B cell (primary cell): Measurements from ENCODE around the gene RNASEH2C. TPM values are rescaled to one million over a fixed set of nuclear protein-coding genes. Genes with fewer than 3 reads are reported as not detected.

Experiments used
- ATAC-seq: fragments of 200-7000 bp; cut with Tn5 transposase; one replicate; pipeline ENCODE4 v1.10.0; 2021; ENCODE audit warnings: low read depth, mild to moderate bottlenecking, moderate number of reproducible peaks, moderate library complexity
- CTCF ChIA-PET: fragments of 350-600 bp; sonication (Branson Sonifier 250); formaldehyde crosslinking; loops from one replicate; lab custom pipeline; 2021; ENCODE audit warnings: antibody characterized with exemption, inconsistent platforms; lab: Charles Lee
- POLR2A ChIA-PET: fragments of 350-600 bp; sonication (Branson Sonifier 250); formaldehyde crosslinking; loops from one replicate; lab custom pipeline; 2021; ENCODE audit warnings: antibody characterized with exemption; lab: Charles Lee
- DNase-seq: peaks from one replicate; pipeline ENCODE4 v3.0.0; 2013
- H2AFZ ChIP-seq: 2 replicates; pipeline ENCODE4 v1.6.1; 2012; ENCODE audit warnings: mild to moderate bottlenecking, low read depth, low read length; ENCODE audit not compliant: insufficient read depth, poor library complexity, severe bottlenecking
- H3K27ac ChIP-seq, 2 donors: 1 replicate in 1 of 2; 2 replicates in 1 of 2; pipeline ENCODE4 v1.5.1; 2012 to 2013; ENCODE audit warnings: low read length in 2 of 2, mild to moderate bottlenecking in 2 of 2, moderate library complexity in 1 of 2
- H3K27me3 ChIP-seq, 4 experiments: fragments of 200-600 bp in 1 of 4; sonication (generic) in 1 of 4; replicated peaks in 1 of 4; 1 replicate in 2 of 4; 2 replicates in 2 of 4; pipeline versions ENCODE4 v1.6.1 to v1.7.0; 2013 to 2016; ENCODE audit warnings: low read length in 3 of 4, mild to moderate bottlenecking in 2 of 4, mixed read lengths in 1 of 4, moderate library complexity in 1 of 4; ENCODE audit not compliant: insufficient read depth in 4 of 4, control insufficient read depth in 3 of 4; ENCODE audit errors: control extremely low read depth in 1 of 4
- H3K36me3 ChIP-seq, 2 experiments: replicated peaks in 1 of 2; 1 replicate in 1 of 2; 2 replicates in 1 of 2; pipeline versions ENCODE4 v1.6.1 to v1.7.1; 2013; ENCODE audit warnings: low read length in 1 of 2; ENCODE audit not compliant: insufficient read depth in 2 of 2, control insufficient read depth in 1 of 2; ENCODE audit errors: control extremely low read depth in 1 of 2, extremely low read depth in 1 of 2
- H3K4me1 ChIP-seq, 2 donors: fragments of 200-600 bp in 1 of 2; sonication (generic) in 1 of 2; 1 replicate in 1 of 2; 2 replicates in 1 of 2; pipeline versions ENCODE4 v1.5.1 to v1.6.1; 2013 to 2017; ENCODE audit warnings: low read length in 2 of 2; ENCODE audit not compliant: control insufficient read depth in 2 of 2, insufficient read depth in 2 of 2
- H3K4me2 ChIP-seq: replicated peaks from 2 replicates; pipeline ENCODE3; 2012; ENCODE audit warnings: mild to moderate bottlenecking, low read depth, low read length; ENCODE audit not compliant: poor library complexity, severe bottlenecking
- H3K4me3 ChIP-seq, 5 experiments: fragments of 200-600 bp in 1 of 5; sonication (generic) in 1 of 5; 1 replicate in 3 of 5; 2 replicates in 2 of 5; pipeline versions ENCODE4 v1.5.1 to v1.7.0; 2011 to 2016; ENCODE audit warnings: low read length in 4 of 5, mild to moderate bottlenecking in 4 of 5, low read depth in 2 of 5, control low read depth in 1 of 5, moderate library complexity in 1 of 5; ENCODE audit not compliant: insufficient read depth in 1 of 5; ENCODE audit errors: control extremely low read depth in 1 of 5, extremely low read depth in 1 of 5
- H3K79me2 ChIP-seq: fragments of 200-600 bp; sonication (generic); one replicate; pipeline ENCODE4 v1.6.0; 2016; ENCODE audit warnings: low read length; ENCODE audit not compliant: control insufficient read depth, insufficient read depth
- H3K9ac ChIP-seq: fragments of 200-600 bp; sonication (generic); 2 replicates; pipeline ENCODE4 v1.6.1; 2017; ENCODE audit warnings: mild to moderate bottlenecking, low read length, moderate library complexity
- H3K9me3 ChIP-seq, 3 donors: one replicate each; pipeline versions ENCODE4 v1.6.1 to v1.7.1; 2013; ENCODE audit warnings: low read length in 2 of 3; ENCODE audit not compliant: control insufficient read depth in 2 of 3, insufficient read depth in 1 of 3; ENCODE audit errors: control extremely low read depth in 1 of 3
- H4K20me1 ChIP-seq: 2 replicates; pipeline ENCODE4 v1.6.0; 2012; ENCODE audit warnings: mild to moderate bottlenecking, low read length; ENCODE audit not compliant: insufficient read depth, control insufficient read depth, poor library complexity, severe bottlenecking
- H3K27ac Mint-ChIP-seq: one replicate; pipeline ENCODE4 v1.8.0; 2021; ENCODE audit warnings: mixed read lengths
- H3K27me3 Mint-ChIP-seq: one replicate; pipeline ENCODE4 v1.8.0; 2021; ENCODE audit warnings: mixed read lengths
- H3K4me1 Mint-ChIP-seq: one replicate; pipeline ENCODE4 v1.8.0; 2021; ENCODE audit warnings: mixed read lengths
- H3K4me3 Mint-ChIP-seq: one replicate; pipeline ENCODE4 v1.8.0; 2021; ENCODE audit warnings: mixed read lengths
- H3K9me3 Mint-ChIP-seq: one replicate; pipeline ENCODE4 v1.8.0; 2022; ENCODE audit warnings: mixed read lengths; ENCODE audit not compliant: insufficient read depth
- EZH2 ChIP-seq: IDR thresholded peaks from 2 replicates; pipeline ENCODE4 v1.6.1; 2012; ENCODE audit warnings: borderline replicate concordance, low read depth, mild to moderate bottlenecking, moderate library complexity, low read length; ENCODE audit not compliant: insufficient read depth, poor library complexity, severe bottlenecking
- WGBS: methylation state at CpG from one replicate; pipeline ENCODE4 v1.1.5; 2013; ENCODE audit warnings: missing lambda C conversion rate; ENCODE audit not compliant: insufficient coverage; 5-methylcytosine and 5-hydroxymethylcytosine counted together
- intact Hi-C: fragments of 100-400 bp; cut with micrococcal nuclease; formaldehyde crosslinking; loops from one replicate; pipeline ENCODE4 v1.10.0; 2022
- polyA plus RNA-seq: library from polyadenylated mRNA; depleted of rRNA; stranded (reverse); fragments of >200 nt; gene quantifications from 2 replicates; pipeline ENCODE4 v1.2.3, GENCODE V29; 2012
- total RNA-seq, 2 donors: library from RNA; stranded (reverse); fragments of 120-200 nt in 1 of 2; gene quantifications; 1 replicate in 1 of 2; 2 replicates in 1 of 2; pipeline versions ENCODE4 v1.2.3 to v1.2.4, GENCODE V29; 2013 to 2022
- TF ChIP-seq, protein P1 (sequence below): fragments of 200-600 bp; IDR thresholded peaks from one replicate; pipeline ENCODE4 v1.8.0; 2022; ENCODE audit warnings: antibody characterized with exemption, mild to moderate bottlenecking

The RNASEH2C gene
- total and polyA plus RNA-seq, 2 donors (not counting 1 experiment from before 2014, with no cell fraction given), result 75.3 to 95.0 TPM

DNA sequence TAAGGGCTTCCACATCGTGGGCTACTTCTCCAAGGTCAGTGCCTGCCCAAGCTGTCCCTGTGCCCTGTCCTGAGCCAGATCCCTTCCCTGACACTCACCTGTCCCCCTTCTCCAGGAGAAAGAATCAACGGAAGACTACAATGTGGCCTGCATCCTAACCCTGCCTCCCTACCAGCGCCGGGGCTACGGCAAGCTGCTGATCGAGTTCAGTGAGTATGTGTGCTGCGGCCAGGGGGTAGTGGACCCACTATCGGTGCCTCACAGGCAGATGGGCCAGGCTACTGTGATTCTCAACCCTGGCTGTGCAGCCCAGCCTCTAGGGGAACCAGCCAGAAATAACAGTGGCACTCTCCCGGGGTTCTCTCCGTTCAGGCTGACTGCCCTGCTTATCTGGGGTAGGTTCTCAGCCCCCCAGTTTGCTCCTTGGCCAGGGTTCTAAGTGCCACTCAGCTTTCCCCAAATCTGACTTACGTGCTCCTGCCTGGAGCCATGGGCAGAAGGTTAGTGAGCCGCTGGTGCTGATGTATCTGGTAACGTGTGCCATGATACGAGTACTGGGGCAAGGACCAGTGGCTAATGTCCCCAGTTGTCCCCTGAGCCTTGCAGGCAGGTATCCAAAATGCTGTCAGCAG, 3.7 kb downstream of the RNASEH2C start:
- intact Hi-C loops, result no loop called here
- H3K4me3 ChIP-seq, result no peak overlapping the region
- CTCF ChIA-PET, result no interaction called here
- H3K27me3 ChIP-seq, result no peaks in the 10 kb centered on the region
- no peak overlapping the region for H3K4me2 ChIP-seq
- no peak for TF ChIP-seq EZH2
- TF ChIP-seq, protein P1, sequence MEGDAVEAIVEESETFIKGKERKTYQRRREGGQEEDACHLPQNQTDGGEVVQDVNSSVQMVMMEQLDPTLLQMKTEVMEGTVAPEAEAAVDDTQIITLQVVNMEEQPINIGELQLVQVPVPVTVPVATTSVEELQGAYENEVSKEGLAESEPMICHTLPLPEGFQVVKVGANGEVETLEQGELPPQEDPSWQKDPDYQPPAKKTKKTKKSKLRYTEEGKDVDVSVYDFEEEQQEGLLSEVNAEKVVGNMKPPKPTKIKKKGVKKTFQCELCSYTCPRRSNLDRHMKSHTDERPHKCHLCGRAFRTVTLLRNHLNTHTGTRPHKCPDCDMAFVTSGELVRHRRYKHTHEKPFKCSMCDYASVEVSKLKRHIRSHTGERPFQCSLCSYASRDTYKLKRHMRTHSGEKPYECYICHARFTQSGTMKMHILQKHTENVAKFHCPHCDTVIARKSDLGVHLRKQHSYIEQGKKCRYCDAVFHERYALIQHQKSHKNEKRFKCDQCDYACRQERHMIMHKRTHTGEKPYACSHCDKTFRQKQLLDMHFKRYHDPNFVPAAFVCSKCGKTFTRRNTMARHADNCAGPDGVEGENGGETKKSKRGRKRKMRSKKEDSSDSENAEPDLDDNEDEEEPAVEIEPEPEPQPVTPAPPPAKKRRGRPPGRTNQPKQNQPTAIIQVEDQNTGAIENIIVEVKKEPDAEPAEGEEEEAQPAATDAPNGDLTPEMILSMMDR, result no peak
- Mint-ChIP-seq H3K4me3 (no peak overlapping the region), H3K4me1 (peaks cover 55% of the 10 kb centered on the region), H3K27ac (peak overlapping the region; percentile 23), H3K9me3 (no peaks in the 10 kb centered on the region), H3K27me3 (no peaks in the 10 kb centered on the region)
- H4K20me1 ChIP-seq, result peaks cover 49% of the 10 kb centered on the region
- H2AFZ ChIP-seq, result no peak overlapping the region
- POLR2A ChIA-PET, result no interaction called here
- ATAC-seq (no peak), DNase-seq (no peak)
- H3K36me3 ChIP-seq, result peaks cover 5 to 67% of the 10 kb centered on the region in 2 experiments
- peaks cover 19 to 26% of the 10 kb centered on the region in 2 donors for H3K4me1 ChIP-seq
- WGBS, result 94% methylated on average over 14 of the region's 14 CpGs
- H3K9me3 ChIP-seq, result no peaks in the 10 kb centered on the region
- H3K9ac ChIP-seq, result no peak overlapping the region
- H3K27ac ChIP-seq, result no peak overlapping the region
- H3K79me2 ChIP-seq, result peaks cover 38% of the 10 kb centered on the region

DNA sequence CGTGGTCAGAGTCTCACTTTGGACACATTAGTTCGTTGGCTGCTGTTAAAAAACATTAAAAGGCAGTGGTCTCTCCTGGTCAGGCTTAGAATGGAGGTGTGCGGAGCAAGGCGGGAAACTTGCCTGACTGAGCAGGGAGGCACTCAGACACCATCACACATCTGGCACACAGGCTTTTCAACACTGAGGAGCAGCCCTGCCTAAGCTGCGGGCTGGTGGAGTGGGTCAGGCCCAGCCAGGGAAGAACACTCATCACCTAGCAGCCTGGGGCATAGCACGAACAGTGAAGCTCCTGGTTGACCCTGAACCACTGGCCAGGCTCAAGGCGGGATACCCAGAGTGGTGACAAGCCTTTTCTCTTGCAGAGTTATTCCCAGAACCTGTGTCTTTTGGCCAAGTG, 4.3 kb downstream of the RNASEH2C start:
- Mint-ChIP-seq H3K27ac (no peak overlapping the region), H3K4me1 (peaks cover 58% of the 10 kb centered on the region), H3K9me3 (no peaks in the 10 kb centered on the region), H3K4me3 (no peak overlapping the region), H3K27me3 (no peaks in the 10 kb centered on the region)
- Histone ChIP-seq H3K9me3 (no peaks in the 10 kb centered on the region), H3K4me1 (peaks cover 20 to 28% of the 10 kb centered on the region in 2 donors), H3K27me3 (no peaks in the 10 kb centered on the region), H3K36me3 (peaks cover 5 to 67% of the 10 kb centered on the region in 2 experiments), H3K79me2 (peaks cover 38% of the 10 kb centered on the region), H3K4me3 (no peak overlapping the region), H4K20me1 (peaks cover 49% of the 10 kb centered on the region), H2AFZ (no peak overlapping the region), H3K27ac (no peak overlapping the region), H3K4me2 (no peak overlapping the region), H3K9ac (no peak overlapping the region)
- WGBS, result 99% methylated on average over 7 of the region's 7 CpGs
- ChIA-PET POLR2A (interaction anchor here (0.7 kb wide), 1 partner anchor 63 kb away, joined by 4 read pairs; no protein-coding TSS in a partner anchor), CTCF (interaction anchor here (1.0 kb wide), 1 partner anchor 101 kb away, joined by 3 read pairs; no protein-coding TSS in a partner anchor)
- TF ChIP-seq EZH2, result no peak
- TF ChIP-seq, protein P1, result no peak
- DNase-seq, result no peak
- no peak for ATAC-seq
- intact Hi-C loops, result no loop called here
